ENCODE measurements around the gene CNOT10.
"Not testable (repeated sequence)": the region's sequence is repeated elsewhere in the genome, so short reads cannot be mapped to it uniquely, and the experiment has no call there.

The CNOT10 gene

DNA sequence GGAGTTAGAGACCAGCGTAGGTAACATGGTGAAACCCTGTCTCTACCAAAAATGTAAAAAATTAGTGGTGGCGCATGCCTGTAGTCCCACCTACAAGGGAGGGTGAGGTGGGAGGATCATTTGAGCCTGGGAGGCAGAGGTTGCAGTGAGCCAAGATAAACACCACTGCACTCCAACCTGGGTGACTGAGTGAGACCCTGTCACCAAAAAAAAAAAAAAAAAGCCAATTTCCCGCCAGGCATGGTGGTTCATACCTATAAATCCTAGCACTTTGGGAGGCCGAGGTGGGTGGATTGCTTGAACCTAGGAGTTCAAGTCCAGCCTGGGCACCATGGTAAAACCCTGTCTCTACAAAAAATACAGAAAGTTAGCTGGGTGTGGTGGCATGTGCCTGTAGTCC, 6.9 kb downstream of the CNOT10 start:
- DNase-seq, result no peak

DNA sequence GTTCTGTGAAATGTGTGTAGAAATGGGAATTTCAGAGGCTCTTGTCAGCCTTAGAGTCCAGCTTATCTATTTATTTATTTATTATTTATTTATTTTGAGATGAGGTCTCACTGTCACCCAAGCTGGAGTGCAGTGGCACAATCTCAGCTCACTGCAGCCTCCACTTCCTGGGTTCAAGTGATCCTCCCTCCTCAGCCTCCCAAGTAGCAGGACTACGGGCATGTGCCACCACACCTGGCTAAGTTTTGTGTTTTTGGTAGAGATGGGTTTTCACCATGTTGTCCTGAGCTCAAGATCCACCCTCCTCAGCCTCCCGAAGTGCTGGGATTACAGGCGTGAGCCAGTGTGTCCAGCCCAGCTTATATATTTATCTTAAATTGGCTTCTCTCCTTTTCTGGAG, 11.5 kb downstream of the CNOT10 start:
- DNase-seq, result no peak

DNA sequence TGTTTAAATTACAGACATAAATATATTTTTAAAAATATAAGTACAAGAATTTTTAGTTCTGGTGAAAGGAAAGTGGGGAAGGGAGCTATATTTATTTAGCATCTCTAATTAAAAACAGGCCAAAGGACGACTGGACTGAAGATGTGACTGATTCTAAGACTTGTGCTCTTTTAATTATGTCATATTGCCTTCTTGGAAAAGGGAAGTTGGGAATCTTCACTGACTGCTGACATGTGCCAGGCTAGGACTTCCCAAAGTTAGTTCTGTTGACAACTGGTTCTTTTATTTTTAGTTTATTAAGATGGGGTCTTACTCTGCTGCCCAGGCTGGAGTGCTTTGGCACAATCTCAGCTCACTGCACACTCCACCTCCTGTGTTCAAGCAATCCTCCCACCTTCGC, 13.5 kb downstream of the CNOT10 start:
- no peak for DNase-seq

DNA sequence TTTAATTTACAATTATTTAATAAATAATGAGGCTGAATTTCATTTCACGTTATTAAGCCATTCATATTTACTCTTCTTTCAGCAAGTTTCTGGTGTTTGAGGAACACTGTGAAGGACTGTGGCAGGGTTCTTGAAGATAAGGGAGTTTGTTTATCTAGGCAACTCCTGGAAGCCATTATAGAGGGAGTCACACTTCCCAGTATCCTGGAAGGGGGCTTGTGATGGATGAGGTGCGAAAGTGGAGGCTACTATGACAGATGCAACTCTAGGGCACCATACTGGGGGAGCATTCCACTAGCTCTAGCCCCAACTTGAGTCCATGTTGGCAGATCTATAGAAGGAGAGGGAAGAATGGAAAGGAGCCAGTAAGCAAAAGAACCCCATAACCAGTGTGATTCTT, 14.4 kb downstream of the CNOT10 start:
- DNase-seq, result no peak

DNA sequence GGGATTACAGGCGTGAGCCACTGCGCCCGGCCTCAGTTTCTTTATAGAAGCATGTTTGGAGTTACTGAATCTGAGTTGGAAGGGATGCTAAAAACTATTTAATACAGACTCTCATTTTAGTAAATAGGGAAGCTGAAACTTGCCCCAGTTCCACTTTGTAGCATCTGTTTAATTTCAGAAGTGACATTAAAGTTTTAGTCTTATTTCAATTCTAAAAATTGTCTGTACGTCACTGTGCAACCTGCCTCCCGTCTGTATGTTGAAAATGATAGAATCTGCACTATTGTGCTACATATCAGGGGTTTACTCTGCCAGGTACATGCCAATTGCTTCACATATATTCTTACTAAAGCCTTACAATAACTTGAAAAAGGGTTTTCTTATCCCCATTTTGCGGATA, 15.3 kb downstream of the CNOT10 start:
- DNase-seq, result no peak

DNA sequence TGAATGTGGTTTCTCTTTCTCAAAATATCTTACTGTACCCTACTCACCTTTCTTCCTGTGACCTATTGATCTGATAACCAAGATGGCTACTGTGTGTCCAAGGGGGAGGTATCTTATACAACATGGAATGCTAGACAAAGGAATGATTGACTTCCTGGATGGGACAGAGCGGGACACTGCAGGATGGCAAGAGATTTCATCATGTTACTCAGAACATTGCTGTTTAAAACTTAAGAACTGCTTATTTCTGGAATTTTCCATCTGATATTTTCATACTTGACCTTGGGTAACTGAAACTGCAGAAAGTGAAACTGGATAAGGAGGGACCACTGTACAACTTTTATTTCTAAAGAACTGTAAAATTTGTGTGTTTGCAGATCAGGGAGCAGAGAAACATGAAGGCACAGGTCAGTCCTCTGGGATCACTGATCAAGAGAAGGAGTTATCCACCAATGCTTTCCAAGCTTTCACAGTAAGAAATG, 18.5 kb downstream of the CNOT10 start:
- DNase-seq, result no peak

DNA sequence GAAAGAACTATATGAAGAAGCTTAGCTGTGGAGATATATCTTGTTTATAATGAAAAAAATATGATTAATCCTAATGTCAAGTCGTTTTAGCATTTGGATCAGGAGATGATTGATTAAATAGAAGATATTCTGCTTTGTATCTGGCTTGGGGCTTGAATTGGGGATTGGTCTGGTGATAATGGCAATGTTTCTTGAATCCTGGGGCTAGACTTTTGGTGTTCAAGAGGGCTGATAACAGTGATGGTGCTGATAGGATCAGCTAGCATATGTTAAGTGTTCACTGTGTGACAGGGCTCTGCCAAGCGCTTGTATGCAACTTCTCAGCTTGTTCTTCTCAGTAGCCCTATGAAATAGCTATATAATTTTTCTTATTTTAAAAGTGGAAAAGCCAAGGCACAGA, 20.2 kb downstream of the CNOT10 start:
- no peak for DNase-seq

DNA sequence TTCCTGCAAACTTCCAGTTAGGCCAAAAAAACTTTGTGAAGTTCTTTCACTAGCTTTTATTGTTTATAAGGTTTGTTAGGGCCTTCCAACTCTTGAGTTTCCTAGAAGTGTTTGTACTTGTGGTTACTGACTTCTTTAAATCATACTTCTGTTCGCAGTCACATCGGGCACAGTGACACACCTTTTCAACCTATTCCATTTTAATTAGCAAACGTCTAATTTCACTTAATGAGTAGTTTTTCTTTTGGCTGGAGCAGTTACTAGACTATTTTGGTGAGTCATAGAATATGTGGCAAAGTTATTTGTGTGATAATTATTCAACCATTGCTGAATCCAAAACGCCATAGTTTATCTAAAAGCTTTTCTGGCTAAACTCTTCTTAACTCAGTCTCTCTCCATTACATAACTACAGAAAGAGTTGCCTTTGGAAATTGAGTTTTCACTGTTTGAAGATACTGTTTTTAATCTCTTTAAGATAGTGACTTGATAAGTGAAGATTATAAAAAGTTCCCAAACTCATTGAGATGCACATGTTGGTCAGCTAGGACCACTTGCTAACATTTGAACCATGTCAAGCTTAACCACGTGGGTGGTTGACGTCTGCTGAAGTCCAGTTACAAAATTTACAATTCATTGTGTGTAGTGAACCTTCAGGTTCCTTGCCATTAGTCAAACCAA, 21.5 kb downstream of the CNOT10 start:
- DNase-seq, result no peak

DNA sequence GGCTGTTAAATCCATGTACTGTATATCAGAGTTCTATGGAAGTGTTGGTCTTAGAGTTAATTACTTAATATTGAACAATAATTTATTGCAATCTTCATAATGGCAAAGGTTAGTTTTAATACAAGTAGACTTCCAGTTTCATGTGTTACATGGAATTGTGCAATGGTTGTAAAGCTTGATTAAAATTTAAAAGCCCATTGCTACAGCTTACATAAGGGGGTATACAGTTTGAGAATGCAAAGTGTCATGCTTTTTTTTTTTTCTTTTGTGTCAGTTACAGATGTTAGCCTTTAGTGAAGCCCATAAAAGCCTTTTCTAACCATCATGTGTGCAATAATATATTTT, 22.0 kb downstream of the CNOT10 start:
- no peak for DNase-seq

DNA sequence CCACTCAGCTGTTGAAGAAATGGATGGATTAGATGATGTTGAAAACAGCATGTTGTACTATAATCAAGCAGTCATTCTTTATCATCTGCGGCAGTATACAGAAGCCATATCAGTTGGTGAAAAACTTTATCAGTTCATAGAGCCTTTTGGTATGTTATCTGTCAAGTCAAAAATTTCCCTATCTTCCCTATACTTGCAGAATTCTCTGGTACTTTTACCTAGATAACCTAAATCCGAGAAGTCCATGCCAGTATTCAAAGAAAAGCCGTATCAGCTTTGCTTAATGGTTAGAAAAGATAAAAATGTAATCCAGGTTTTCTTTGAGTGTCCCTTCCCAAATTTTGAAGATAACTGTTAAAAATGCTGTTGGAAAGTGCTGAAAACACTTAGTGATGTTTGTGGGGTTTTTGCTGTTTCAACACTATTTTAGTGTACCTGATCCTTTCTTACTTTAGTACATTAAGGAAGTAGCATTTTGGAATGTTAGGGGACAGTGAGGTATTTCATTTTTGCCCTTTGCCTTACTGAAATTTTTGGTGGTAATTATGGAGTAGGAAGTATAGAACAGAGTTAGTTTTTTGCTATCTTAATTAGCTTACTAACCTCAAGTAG, 23.8 kb downstream of the CNOT10 start:
- no peak for DNase-seq

DNA sequence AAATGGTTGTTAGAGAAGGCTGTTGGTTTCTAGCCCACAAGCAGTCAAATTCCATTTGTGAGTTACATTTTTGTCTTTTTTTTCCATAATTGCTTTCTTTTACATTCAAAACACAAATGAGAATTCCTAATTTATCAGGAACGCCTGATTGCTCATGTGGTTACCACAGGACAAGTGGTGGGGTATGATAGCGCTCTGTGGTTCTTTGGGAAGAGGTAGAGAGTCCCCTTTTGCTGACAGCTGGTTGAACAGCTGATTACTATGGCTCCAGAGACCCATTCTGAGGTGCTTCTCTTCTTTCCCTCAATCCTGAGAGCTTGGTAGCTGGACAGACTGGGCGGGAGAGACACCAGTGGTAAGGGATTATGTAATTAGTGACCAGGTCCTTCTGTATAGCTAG, 24.4 kb downstream of the CNOT10 start:
- DNase-seq, result no peak

DNA sequence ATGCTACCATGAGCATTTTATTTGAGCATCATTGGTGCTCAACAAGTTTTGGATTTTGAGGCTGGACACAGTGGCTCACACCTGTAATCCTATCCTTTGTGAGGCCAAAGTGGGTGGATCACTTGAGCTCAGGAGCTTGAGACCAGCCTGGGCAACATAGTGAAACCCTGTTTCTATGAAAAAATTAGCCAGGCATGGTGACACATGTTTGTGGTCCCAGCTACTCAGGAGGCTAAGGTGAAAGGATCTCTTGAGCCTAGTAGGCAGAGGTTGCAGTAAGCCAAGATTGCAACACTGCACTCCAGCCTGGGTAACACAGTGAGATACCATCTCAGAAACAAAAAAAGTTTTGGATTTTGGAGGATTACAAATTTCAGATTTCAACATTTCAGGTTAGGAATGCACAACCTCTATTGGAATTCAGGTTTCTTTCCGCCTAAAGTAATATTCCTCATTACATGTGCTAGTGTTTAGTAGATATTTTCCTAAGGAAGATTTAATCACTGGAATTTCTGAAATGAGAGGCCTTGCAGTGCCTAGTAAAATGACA, 27.6 kb downstream of the CNOT10 start:
- no peak for DNase-seq

DNA sequence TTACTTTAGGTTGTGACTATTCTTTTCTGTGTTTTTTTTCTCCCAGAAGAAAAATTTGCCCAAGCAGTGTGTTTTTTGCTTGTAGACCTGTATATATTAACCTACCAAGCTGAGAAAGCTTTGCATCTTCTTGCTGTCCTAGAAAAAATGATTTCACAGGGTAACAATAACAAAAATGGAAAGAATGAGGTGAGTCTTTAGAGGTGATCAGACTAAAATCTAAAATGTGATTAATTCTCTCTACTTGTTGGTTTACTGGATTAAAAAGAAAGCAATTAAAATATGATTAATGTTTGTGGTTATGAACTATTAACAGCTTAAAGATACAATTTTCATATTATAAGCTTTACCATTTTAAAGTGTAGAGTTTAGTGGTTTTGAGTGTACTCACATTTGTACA, 28.2 kb downstream of the CNOT10 start:
- DNase-seq, result no peak

DNA sequence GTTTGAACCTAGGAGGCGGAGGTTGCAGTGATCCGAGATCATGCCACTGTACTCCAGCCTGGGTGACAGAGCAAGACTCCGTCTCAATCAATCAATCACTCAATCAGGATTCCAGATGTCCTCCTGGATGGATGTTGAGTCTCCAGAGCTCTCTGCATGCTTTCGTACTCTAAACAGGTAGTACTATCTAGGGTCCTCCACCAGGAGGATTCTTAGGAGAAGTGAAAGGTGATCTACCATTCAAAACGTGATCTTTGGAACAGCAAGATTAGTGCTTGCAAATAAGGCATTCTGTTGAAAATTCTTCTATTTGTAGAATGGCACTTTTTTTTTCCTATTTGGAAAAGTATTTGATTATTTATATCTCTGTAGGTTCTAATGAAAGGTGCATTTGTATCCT, 34.3 kb downstream of the CNOT10 start:
- no peak for DNase-seq

DNA sequence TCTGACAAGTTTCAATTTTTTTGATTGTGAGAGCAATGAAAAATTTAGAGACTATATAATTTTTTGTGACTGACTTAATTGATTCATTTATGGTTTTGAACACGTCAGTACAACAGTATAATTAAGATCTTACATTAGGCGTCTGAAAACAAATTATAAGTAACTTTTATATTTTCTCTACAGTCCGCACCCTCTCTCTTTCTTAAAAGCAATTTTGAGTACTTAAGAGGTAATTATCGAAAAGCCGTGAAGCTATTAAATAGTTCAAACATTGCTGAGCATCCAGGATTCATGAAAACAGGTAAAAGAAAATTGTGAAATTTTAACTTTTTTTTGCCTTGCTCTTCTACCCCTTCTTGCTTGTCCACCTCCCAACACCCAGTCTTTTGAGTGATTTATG, 34.9 kb downstream of the CNOT10 start:
- DNase-seq, result no peak

DNA sequence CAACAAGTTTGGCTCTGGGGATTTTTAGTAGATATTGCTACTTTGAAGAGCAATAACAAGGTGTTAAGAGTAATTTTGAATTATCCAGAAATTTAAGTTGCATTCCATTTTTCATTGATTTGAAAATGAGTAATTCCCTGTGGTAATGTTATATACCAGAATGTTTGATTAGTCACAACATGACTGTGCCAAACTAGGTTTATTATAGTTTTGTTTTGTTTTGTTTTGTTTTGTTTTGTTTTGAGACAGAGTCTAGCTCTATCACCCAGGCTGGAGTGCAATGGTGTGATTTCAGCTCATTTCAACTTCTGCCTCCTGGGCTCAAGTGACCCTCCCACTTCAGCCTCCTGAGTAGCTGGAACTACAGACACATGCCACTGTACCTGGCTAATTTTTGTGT, 40.7 kb downstream of the CNOT10 start:
- no peak for DNase-seq

DNA sequence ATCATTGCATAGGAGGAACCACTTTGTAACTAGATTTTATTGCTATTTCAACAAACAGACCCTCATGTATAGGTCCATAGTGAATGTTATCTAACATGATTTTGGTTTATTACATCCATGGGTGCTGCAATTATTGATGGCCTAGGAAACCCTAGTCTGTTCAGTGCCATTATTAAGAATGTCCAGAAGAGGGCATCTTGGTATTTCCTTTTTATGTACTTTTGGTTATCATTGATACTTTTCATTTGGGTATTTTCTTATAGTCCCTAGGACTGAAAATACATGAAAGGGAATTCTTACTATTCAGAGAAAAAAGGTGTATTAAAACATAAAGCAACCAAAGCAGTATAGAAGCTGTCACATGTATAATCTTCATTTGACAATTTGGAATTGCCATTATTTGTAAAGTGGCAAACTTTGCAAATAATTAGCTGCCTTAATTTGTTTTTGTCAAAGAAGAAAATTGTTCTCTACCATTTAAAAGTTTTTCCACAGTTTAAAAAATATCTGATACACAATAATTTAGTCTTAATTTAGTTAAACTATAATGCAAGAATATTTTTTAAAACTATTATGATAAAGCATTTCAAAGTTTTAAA, 48.7 kb downstream of the CNOT10 start:
- peak; percentile 66 to 76 for DNase-seq

DNA sequence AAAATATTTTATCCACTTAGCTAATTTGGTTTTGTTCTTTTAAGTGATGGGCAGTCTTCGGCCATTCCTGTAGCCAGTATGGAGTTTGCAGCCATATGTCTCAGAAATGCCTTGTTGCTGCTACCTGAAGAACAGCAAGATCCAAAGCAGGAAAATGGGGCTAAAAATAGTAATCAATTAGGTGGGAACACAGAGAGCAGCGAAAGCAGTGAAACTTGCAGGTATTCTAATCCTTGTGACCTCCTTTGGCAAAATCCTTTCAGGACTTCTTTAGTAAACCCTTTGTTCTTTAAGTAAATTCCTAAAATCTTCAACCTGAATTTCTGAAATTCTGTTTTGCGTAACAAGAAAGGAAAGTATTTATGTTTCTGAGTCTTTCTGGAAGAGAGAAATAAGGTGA, 49.8 kb downstream of the CNOT10 start:
- DNase-seq, result no peak

DNA sequence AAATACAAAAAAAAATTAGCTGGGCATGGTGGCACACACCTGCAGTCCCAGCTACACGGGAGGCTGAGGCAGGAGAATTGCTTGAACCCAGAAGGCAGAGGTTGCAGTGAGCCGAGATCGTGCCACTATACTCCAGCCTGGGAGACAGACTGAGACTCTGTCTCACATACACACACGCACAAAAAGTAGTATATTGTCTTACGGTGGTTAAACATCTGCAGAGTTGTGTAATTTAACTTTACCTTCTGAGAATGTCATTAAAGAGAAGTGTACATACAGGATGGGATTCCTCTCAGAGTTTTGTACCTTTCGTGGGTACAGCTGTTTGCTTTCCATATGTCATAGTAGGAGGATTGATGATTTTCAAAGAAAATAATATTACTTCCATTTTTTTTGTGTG, 58.5 kb downstream of the CNOT10 start:
- DNase-seq, result not testable (repeated sequence)

DNA sequence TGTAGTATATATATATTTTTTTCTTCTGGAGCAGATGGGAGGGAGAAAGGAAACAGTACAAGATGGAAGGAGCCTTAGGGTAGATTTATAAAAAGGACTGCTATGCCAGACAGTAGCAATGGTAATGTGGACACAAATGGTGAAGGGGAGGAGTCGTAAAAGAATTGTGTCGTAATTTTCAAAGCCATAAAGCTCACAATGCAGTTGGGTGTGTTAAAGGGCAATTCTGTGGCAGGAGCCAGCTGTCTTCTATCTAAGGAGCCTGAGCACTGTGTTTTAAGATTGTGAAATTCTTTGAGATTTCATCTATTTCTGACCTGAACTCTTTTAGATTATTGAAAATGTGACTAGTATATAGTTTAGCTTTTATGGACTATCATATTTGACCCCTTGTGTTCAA, 58.9 kb downstream of the CNOT10 start:
- DNase-seq, result peak; percentile 59 to 65

DNA sequence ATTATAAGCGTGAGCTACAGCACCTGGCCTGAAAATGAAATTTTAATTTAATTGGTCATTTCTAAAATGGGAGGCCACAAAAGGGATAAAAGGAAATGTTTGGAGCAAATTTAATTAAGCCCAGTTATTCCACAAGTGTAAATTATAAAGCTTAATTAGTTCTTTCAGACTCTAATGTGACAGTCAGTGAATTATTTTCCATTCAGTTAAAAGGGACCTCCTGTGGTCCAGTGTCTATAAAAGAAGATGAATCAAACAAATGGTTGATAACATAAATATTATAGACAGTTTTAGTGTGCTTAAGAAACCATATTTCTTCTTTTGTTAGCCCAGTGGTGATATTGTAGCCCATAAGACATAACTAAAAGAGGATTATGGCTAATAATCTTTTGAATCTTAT, 66.4 kb downstream of the CNOT10 start:
- no peak for DNase-seq

DNA sequence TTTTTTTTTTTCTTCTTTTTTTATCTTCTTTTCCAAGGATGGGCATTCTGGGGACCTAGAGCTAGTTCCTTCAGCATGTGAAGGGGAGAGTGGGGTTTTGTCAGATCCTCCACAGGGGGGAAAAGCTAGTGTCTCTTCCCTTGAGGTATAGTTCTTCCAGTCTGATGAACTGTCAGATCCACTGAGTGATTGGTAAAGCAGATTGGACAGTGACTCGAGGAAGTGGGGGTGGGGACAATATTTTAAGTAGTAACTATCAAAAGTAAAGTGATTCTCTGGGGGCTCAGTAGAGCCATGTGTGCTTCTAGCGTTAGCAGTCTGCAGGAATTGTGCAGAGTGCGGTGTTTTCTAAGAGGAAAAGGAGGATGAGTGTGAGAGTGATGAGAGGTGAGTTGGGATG, 70.8 kb downstream of the CNOT10 start:
- DNase-seq, result no peak

DNA sequence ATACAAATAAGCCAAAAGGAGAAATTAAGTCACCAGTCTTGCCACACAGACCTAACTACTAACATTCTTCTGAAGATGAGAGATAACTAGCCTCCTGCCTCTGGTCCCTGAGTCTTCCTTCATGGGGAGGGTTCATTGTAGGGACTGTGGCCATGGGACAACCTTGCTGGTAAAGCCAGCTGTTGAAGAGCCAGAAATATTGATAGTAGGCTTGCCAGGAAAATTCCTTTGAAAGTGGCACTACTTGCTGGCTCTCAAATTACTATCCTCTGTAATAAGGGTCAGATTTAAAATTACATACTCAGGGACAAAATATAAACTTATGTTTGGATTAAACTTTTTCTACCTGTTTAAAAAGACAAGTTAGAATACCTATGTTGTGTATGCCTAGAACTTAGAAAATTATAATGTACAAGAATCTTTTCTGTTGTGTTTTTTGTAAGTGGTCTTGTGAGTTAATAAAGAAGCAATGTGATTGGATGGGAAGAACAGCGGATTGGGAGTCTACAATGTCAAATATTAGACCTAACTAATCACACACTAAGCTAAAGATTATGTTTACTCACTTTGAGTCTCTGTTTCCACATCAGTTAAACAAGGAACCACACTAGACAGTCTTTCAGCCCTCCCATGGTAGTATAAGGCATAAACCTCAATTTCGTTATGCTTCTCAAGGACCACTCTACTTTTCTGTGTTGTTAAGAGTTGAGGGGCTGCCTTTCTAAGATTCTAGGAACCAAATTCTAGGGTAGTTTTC, 72.8 kb downstream of the CNOT10 start:
- DNase-seq, result peak; percentile 32 to 41

DNA sequence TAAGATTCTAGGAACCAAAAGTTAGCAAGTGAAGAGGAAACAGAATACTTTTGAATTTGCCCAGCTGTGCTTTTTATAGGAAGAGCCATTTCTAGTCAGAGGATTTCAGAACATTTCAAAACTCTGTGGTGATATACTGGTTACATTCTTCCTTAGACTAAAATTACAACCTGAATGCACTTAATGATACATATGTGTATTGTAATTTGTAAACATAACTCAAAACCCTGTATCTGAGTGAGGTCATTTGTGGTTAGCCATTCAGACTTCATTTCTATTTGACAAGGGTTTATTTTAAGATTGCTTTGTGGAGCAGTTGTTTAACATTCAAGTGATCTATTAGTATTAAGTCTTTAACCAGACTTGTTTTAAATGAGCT, 73.4 kb downstream of the CNOT10 start:
- peak in 1 of 2 experiments; percentile 32 for DNase-seq

Measured in AML-193 (cell line).